ENCODE data around the gene CENPB.

Gene CENPB

DNA sequence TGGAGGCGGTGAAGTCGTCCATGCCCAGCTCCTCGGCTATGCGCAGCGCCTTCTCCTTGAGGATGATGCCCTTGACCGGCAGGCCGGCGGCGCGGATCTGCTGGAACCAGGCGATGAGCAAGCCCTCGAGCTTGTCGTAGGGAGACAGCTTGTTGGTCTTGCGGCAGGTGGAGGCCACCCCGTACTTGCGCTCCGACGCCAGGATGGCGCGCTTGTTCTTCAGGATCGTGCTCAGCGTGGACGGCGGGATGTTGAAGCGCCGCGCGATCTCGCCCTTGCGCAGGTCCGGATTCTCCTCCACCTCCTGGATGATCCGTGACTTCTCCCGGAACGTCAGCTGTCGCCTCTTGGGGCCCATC is 435 bp downstream of the CENPB start:
- DNase-seq = peak; percentile 56

DNA sequence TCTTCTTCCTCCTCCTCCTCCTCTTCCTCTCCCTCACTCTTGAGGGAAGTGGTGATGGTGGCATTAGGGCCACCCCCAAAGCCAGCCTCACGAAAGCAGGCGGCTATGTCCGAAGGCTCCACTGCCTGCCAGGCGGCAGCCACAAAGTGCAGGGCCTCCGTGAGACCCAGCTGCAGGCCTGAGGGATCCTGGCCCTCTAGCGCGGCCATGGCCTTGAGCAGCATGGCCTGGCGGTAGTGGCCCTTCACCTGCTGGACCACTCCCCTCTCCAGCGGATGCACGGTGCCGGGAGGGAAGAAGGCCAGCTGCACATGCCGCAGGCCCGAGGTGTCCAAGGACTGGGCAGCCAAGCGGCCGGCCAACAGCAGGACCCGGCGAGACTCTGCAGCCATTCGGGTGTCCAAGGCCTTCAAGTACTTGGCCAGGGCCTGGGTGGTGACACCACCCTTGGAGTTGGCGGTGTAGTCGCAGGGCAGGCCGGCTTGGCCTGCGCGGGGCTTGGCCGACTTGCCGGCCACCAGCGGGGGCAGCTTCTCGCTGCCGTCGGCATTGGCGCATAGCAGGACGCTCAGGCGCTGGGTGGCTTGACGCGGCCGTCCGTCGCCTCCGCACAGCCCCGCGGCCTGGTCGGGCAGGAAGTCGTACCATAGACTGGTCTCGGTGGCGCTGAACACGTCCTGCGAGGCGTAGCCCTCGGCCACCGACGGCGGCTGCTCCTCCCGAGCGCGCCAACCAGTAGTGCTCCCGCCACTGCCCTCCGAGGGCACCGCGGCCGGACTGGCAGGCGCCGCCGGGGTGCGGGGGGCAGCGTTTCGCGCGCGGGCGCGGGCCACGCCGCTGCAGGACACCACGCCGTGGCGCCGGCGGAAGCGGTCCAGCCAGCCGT is 1.1 kb downstream of the CENPB start:
- DNase-seq = no peak

DNA sequence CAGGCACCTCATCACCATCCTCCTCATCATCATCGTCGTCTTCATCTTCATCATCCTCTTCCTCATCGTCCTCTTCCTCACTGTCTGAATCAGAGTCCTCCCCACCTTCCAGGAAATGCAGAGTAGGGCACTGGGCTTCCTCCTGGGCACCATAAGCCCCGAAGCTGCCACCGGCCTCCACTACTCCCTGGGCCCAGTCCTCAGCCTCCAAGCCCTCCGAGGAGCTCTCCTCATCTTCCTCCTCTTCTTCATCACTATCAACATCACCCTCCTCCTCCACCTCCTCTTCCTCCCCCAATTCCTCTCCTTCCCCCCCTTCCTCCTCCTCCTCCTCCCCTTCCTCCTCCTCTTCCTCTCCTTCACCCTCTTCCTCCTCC is 1.7 kb downstream of the CENPB start:
- no peak for DNase-seq

DNA sequence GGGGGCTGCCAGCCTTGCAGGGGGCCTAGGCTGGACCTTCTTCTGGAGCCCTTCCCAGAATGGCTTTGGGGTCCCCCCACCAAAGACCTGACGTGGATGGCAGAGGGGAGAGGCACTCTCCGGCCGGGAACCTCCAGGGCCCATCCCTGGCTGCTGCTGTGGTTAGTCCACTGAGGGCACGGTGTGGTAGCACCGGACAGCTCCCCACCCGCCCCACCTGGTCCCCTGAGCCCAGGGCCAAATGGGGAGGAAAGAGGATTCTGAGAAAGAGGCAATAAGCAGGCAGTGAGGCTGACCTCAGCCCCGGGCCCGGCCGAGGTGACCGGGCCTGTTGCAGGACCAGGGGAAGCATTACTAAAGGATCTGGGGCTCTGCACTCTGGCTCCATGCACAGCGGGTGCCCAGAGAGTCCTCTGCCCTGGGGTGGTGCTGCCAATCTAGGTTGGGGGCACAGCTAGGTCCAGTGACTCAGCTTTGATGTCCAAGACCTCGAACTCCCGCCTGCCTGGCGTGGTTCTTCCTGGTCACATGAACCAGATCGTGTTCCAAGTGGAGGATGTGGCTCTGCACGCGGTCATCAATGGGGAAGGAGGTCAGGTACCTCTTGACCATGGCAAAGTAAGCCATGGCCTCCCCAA is 2.2 kb downstream of the CENPB start:
- DNase-seq = no peak

DNA sequence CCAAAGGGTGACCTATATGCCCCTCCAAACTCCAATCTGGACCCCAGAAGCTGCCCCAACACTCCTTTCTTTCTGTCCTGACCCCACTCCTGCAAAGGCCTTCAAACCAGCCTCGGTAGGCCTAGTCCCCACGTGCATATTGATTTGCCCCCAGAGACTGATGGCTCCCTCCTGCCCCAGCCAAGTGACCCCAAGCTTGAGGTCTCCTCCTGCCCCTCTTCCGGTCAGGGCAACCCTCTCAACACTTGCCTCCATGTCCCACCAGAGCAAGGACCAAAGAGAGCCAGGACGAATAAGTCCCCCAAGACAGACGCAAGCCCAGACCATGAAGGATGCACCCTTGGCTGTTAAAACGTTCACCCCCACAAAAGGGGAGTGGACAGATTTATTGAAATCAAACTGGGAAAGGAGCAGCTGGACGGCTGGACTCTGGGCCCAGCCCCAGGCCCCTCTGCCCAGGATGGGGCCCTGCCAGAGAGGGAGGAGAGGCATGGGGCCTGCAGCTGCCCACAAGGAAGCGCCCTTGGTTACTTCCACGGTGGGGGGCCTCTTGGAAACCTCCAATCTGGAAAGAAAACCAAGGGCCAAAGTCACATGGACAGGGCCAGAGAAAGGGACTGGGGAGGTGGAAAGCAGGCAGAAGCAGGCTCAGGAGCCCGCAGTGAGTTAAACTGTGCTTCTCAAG is 2.9 kb downstream of the CENPB start:
- no peak for DNase-seq

DNA sequence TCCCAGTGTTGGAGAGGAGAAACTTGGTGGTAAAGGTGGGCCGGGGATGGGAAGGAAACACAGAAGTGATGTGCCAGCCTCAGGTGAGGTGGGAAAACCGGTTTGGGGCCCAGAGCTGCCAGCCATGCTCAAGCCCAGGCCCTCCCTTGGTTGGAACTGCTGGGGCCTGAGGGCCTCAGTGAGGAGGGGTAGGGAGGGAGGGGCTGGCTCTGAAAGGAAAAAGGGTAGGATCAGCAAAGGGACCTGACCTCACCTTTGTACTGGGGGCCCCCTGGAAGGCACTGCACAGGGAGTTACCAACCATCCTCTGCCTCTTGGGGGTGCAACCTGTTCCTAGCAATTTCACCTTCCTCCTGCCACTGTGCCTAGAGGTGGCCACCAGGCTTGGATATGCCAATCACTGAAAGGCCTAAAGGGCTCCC is 3.5 kb downstream of the CENPB start:
- DNase-seq = no peak

DNA sequence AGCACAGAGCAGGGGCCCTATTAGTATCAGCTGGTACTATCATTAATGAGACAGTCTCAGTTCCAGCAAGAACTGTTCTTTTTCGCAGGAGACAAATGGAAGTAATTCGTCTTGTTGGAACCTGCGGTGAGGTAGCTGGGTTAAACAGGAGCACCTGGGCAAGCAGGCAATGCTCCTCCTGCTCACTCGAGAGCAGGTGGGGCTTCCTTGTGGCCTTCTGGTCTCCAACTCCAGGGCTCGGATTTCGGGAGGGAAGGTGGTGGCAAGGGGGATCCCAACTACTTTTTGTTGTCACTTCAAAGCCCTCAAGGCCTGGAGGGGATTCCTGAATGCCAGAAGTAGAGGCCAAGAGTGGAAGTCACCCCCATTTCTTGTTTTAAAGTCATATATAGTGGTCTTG is 3.9 kb downstream of the CENPB start:
- DNase-seq = no peak

DNA sequence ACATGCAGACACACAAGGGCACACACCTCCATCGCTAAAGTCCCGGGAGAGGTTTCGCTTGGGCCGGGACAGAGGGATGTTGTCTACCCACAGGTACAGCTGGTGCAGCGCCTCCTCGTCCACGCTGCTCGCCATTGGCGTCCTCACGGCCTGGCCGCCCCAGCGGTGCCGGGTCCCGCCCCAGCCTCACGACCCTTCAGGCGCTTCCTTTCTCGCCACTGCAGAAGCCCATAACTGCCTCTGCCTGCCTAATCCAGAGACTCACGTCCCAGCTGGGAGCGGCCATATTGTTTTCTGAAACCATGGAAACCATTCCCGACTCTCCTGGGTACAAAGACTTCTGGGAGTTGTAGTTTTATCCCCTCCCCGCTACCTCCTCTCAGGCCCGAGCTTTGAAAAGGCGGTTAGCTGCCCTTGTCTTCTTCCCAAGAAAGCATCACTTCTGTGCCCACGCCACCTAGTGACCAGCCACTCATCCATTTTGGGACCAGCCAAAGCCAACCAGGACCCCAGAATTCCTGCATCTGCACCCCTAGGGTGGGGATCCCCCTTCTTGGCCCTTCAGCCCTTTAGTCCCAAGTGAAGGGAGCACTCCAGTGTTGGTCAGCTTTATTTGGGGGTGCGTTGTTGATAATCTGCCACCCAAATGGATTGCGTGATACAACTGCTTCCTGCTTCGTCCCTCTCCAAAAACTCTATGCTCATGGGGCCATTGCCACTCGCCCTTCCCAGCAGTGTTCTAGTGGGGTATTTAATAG is 5.2 kb downstream of the CENPB start, which contains the start of gene SPEF1:
SPEF1 (minus strand) TSS at position 296 of the 758 bp plus-strand sequence; CDS start at position 135, 161 bp downstream.
- peak; percentile 91 for DNase-seq

DNA sequence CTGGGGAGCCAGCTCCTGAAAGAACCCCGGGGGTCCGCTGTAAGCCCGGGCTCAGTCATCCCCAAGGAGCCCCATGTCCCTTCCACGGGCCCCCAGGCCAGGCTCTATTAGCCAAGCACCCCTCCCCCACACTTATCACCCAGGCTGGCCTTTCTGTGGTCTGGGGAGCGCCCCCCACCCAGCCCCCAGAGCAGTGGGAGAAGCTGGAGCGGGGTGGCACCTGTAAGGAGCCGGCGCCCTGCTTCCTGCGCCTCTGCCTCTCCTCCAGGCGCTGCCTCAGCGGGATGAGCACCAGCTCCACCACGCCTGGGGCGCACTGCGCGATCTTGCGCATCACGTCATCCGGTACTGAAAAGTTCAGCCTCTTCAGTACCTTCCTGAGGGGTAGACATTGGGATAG is 7.6 kb downstream of the CENPB start:
- DNase-seq = no peak

DNA sequence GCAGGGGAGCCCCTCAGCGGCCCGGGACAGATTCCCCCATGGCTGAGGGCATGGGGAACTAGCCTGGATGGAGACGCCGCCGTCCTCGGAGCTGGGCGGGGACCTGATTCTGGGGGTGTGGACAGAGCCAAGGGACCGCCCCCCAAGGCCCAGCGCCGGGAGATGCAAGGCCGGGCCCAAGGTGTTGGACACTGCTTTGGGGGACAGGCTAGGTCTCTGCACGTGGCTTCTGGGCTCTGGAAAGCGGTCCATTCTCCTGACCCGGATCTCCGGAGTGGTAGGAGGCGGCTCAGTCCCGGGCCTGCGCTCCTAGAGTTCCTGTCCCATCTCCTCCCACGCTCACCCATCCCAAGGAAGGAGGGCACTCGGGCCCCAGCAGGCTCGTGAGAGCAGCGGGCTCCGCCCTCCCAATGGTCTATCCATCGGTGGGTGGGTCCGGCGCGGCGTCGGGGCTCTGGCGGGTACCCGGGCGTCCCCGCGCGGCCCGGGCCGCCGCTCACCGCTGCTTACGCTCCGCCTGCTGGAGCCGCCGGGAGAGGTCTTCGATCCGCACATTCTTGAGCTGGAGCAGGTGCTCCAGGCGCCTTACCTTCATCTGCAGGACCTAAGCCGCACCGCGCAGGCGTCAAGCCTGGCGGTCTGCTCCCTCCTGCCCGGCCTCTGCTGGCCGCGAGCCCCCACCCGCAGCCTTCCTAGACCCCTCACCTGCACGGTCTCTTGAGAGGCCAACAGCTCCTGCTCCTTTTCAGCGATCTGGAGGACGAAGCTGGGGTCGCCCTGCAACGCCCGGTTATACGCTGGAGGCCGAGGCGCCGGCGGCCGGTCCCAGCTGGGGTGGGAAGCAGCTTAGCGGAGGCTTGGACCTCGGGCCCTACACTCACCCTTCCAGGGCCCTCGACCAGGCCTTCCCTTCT is 8.6 kb downstream of the CENPB start:
- peak; percentile 57 for DNase-seq

DNA sequence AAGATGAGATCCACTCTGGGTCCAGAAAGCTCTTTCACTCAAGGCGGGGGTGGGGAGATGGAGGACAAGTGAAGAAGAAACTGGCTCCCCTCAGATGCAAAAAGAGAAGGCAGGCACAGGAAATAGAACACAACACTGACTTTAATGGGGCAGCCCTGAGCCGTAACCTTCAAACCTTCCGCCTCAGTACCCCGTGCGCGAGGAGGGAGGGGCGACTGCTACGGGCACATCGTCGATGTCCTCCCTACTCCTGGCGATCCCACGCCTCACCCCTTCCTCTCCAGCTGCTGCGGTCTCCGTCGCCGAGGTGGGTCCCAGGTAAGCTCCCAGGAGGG is 9.2 kb downstream of the CENPB start:
- DNase-seq = no peak

DNA sequence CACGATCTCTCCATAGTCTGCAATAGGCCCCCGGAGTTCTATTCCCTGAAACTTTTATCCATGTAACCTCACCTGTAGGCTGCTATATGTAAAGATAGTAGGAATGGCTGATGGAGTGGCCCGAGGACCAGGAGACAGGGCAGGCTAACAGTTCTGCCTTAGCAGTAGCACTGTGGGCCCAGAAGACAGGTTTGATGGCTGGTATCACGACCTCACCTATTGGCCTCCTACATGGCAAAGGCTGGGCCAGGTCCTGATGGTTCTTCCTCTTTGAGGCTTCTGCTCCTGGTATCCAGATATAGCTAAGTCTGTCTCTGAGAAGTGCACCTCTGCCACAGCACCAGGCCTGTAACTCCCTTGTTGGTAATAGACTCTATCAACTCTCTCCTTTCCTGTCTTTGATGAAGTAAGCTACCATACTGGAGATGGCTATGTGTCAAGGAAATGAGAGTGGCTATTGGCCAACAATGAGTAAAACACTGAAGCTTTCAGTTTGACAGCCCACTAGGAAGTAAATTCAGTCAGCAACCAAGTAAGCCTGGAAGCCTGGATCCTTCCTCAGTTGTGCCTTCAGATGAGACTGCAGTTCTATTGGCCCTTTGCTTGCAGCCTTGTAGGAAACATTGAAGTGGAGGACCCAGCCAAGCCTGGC is 11.0 kb downstream of the CENPB start:
- DNase-seq = peak; percentile 62

DNA sequence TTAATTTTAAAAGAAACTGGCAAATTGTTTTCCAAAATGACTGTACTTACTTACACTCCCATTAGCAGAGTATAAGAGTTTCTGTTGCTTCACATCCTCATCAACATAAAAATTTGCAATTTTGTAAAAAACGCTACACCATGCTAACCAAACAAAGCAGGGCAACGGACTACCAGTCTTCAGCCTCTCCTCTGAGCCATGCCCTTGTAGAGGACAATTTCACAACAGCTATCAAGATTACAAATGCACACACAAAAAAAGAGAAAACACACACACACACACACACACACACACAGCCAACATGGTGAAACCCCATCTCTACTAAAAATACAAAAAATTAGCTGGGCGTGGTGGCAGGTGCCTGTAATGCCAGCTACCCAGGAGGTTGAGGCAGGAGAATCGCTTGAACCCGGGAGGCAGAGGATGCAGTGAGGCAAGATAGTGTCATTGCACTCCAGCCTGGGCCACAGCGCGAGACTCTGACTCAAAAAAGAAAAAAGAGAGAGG is 14.9 kb downstream of the CENPB start:
- no peak for DNase-seq

DNA sequence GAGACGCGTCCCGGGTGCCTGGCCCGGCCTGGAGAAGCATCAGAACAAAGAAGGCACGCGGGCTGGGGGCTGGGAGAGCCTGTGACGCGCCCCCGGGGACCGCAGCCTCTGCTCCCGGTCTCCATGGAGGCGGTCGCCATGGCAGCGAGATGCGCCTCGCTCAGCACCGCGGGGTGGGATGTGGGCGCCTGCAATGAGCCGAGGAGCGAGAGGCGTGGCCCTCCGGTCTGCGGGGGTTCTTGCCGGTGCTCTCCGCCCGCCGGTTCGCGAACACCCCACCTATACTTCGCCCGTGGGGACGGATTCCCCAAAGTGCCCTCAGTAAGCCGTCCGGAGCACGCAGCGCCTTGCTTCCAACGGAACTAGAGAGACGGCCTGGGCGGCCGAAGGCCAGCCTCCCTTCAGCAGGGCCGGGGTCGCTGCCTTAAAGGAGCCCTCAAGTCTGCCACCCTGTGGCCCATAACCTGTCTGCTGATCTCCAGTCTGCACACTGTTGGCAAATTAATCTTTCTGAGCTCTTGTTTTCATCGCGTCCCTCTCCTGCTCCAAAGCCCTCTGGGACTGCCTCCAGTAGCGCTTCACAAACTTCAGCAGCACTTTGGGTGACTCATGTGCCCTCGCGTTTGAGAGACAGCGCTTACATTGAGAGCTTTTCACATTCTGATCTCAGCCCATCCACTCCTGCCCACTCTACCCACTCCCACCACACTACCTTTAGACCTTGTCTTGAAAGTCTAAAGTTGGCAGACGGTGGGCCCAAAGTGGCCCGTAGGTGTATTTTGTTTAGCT is 18.0 kb downstream of the CENPB start:
- DNase-seq = peak; percentile 54

DNA sequence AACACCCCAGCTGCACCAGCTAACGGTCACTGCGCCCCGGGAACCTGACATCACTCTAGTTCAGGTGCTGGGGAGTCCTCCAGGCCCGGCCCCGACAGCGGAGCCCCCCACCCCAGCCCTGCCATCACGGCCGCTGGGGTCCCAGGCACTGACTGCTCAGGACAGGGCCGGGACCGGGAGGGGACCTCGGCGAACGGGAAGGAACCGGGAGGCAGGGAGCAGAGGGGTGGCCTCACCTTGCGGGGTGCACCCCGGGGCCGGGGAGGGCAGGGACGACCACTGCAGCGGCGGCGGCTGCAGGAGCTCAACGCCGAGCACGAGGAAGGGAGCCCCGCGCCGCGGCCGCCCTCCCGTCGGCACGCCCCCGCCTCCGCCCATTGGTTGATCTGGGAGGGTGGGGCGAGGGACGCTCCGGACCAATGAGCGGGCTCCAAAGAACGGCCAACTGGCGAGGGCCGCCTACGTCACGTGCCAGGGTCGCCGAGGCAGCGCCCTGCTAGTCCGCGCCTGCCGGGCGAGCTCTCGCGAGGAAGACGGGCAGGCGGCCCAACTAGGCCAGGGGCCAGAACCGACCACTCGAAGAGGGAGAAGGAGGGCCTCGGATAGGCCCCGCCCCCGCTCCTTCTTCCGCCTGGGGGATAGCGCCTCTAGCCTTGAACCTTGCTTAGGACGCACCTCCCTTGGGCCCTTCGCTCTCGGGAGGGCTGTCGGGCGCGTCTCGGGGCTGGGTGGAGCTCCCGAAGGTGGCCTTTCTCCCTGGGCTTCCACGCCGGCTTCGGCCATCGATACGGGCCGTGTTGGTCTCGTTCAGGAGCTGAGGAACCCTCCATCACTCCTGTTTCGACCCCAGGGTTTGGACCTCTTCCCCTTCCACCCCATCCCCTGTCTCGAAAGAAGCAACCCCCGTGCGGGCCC is 18.9 kb downstream of the CENPB start, which contains the start of gene ADISSP:
ADISSP (minus strand) TSS at position 327 of the 915 bp plus-strand sequence. CDS start 7,653 bp downstream, outside the sequence.
- DNase-seq = peak; percentile 99

DNA sequence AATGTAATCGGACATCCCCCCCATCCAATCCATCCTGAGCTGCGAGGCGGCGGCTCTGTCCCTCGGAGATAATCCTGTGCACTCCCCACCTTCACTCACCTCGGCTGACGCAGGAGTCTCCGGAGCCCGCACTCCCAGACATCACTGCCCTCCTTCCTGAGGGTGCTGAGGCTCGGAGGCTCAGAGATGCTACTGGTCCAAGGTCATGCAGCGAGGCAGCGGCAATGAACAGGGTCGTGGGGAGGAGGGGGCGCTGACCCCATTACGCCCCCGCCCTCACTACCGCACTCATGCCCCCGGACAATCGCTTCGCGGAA is 19.5 kb downstream of the CENPB start:
- DNase-seq = no peak

DNA sequence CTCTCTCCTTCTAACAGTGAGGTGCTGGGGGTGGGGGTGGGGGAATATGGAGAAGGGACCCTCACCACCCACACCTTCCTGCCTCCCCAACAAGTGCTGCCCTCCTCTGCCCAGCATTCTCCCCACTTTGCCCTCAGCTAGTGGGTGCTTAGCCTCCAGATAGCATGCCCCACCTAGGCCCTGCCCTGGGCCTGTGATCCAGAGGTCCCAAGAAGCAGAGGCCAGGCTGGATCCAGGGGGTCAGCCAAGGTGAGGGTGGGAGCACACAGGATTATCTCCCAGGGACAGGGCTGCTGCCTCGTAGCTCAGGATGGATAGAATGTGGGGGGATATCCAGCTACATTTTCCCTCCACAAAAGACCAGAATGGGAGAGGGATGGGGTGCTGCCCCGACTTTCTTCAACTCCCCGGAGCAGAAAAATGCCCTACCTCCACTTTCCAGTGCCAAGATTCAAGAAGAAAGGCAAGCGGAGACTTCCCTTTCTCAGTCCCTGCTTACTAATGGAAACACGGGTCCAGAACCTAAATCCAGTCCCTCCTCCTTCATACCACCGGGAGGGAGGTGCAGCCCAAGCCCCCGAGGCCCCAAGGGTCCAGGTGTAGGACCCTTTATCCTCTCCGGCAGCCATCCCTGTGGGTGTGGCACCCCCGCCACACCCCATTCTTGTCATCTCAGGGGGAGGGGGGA is 20.0 kb downstream of the CENPB start:
- DNase-seq = peak; percentile 30

DNA sequence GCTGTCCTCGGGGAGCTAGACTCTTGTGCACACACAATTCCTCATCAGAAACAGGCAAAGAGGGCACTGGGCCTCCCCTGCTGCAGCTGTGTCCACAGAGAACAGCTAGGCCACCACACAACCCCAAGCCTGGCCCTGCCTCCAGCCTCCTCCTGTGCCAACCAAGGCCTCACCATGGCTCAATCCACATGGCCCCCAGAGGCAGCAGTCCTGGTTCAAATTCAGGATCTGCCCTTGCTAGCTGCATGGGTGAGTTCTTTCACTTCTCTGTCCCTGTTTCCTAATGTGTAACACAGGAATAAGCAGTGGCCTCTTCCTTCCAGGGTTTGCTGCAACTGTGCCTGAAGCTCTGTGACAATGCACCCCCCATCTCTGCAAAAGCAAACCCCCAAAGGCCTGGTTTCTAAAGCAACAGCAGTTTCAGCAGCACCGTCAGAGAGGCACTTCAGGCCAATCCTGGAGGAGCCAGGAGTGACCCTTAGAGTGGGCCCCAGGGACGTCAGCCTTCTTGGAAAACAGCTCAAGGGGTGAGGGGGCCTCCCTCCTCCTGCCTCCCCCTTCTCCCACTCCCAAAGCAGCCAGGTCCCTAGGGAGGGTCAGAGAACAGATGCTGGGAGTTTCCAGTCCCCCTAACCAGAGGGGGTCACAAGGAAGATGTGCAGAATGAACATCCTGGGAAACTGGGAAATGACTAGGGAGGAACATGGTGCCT is 21.2 kb downstream of the CENPB start:
- DNase-seq = peak; percentile 63
